Central memory CD8-positive, alpha-beta T cell (primary cell): Measurements from ENCODE around the gene SRD5A3.
"Not testable (repeated sequence)": the region's sequence is repeated elsewhere in the genome, so short reads cannot be mapped to it uniquely, and the experiment has no call there.

Experiments used
- ATAC-seq: fragments of 150-1000 bp; cut with Tn5 transposase; replicated peaks from 2 replicates; pipeline ENCODE4 v1.10.0; 2022; ENCODE audit warnings: mild to moderate bottlenecking, moderate FRiP score, moderate number of reproducible peaks; ENCODE audit not compliant: poor library complexity, severe bottlenecking; ENCODE audit errors: extremely low read depth
- DNase-seq, 2 donors: peaks; one replicate each; pipeline ENCODE4 v3.0.0; 2021; ENCODE audit warnings: low spot score in 2 of 2
- H3K27ac Mint-ChIP-seq: one replicate; pipeline ENCODE4 v1.8.0; 2022; ENCODE audit warnings: low read depth, mild to moderate bottlenecking, moderate library complexity, mixed read lengths
- H3K27me3 Mint-ChIP-seq: one replicate; pipeline ENCODE4 v1.8.0; 2022; ENCODE audit warnings: mixed read lengths
- H3K36me3 Mint-ChIP-seq: one replicate; pipeline ENCODE4 v1.8.0; 2022; ENCODE audit warnings: mild to moderate bottlenecking, moderate library complexity, mixed read lengths; ENCODE audit not compliant: insufficient read depth
- H3K4me1 Mint-ChIP-seq: one replicate; pipeline ENCODE4 v1.8.0; 2022; ENCODE audit warnings: mixed read lengths
- H3K4me3 Mint-ChIP-seq: one replicate; pipeline ENCODE4 v1.8.0; 2022; ENCODE audit warnings: mild to moderate bottlenecking, moderate library complexity, mixed read lengths
- H3K9me3 Mint-ChIP-seq: one replicate; pipeline ENCODE4 v1.8.0; 2022; ENCODE audit warnings: mixed read lengths

The SRD5A3 gene

GRCh38 chr4:55351824-55352223, 5.8 kb downstream of the SRD5A3 start:
- Mint-ChIP-seq H3K27me3 (no peaks in the 10 kb centered on the region), H3K27ac (no peak overlapping the region), H3K36me3 (peaks cover 8% of the 10 kb centered on the region), H3K4me3 (no peak overlapping the region), H3K4me1 (peaks cover 8% of the 10 kb centered on the region), H3K9me3 (no peaks in the 10 kb centered on the region)
- DNase-seq (no peak), ATAC-seq (no peak)

GRCh38 chr4:55352726-55353125, 6.7 kb downstream of the SRD5A3 start:
- Mint-ChIP-seq H3K4me3 (no peak overlapping the region), H3K4me1 (no peaks in the 10 kb centered on the region), H3K27ac (no peak overlapping the region), H3K9me3 (no peaks in the 10 kb centered on the region), H3K27me3 (no peaks in the 10 kb centered on the region), H3K36me3 (peaks cover 2% of the 10 kb centered on the region)
- no peak for ATAC-seq
- no peak for DNase-seq

GRCh38 chr4:55353228-55353747, 7.2 kb downstream of the SRD5A3 start:
- H3K36me3 Mint-ChIP-seq = not testable (repeated sequence)

GRCh38 chr4:55354648-55355047, 8.6 kb downstream of the SRD5A3 start:
- no peaks in the 10 kb centered on the region for H3K27me3 Mint-ChIP-seq

More at GRCh38 chr4:55353228-55353747, 7.2 kb downstream of the SRD5A3 start:
- not testable (repeated sequence) for H3K4me1 Mint-ChIP-seq, H3K27me3 Mint-ChIP-seq, DNase-seq, ATAC-seq, H3K27ac Mint-ChIP-seq, H3K9me3 Mint-ChIP-seq, H3K4me3 Mint-ChIP-seq

GRCh38 chr4:55355555-55355954, 9.5 kb downstream of the SRD5A3 start:
- no peak overlapping the region for H3K27ac Mint-ChIP-seq
- ATAC-seq (no peak), DNase-seq (no peak)
- no peaks in the 10 kb centered on the region for H3K9me3 Mint-ChIP-seq
- no peak overlapping the region for H3K4me3 Mint-ChIP-seq
- peaks cover 2% of the 10 kb centered on the region for H3K36me3 Mint-ChIP-seq
- H3K4me1 Mint-ChIP-seq = no peaks in the 10 kb centered on the region
- no peaks in the 10 kb centered on the region for H3K27me3 Mint-ChIP-seq

More at GRCh38 chr4:55354648-55355047, 8.6 kb downstream of the SRD5A3 start:
- DNase-seq (no peak), ATAC-seq (no peak)
- no peak overlapping the region for H3K27ac Mint-ChIP-seq
- no peak overlapping the region for H3K4me3 Mint-ChIP-seq
- no peaks in the 10 kb centered on the region for H3K9me3 Mint-ChIP-seq
- no peaks in the 10 kb centered on the region for H3K4me1 Mint-ChIP-seq
- peaks cover 2% of the 10 kb centered on the region for H3K36me3 Mint-ChIP-seq

- H3K4me3 Mint-ChIP-seq = no peak overlapping the region
- H3K27ac Mint-ChIP-seq = no peak overlapping the region
- no peaks in the 10 kb centered on the region for H3K27me3 Mint-ChIP-seq
- H3K36me3 Mint-ChIP-seq = peaks cover 2% of the 10 kb centered on the region
- H3K9me3 Mint-ChIP-seq = no peaks in the 10 kb centered on the region
- no peak for DNase-seq
- no peaks in the 10 kb centered on the region for H3K4me1 Mint-ChIP-seq
- no peak for ATAC-seq
These were observed 11.0 kb downstream of the SRD5A3 start for GRCh38 chr4:55356991-55357461.

- no peak overlapping the region for H3K4me3 Mint-ChIP-seq
- H3K27ac Mint-ChIP-seq = no peak overlapping the region
- no peaks in the 10 kb centered on the region for H3K36me3 Mint-ChIP-seq
- DNase-seq (no peak), ATAC-seq (no peak)
- no peaks in the 10 kb centered on the region for H3K4me1 Mint-ChIP-seq
- no peaks in the 10 kb centered on the region for H3K9me3 Mint-ChIP-seq
- no peaks in the 10 kb centered on the region for H3K27me3 Mint-ChIP-seq
These were observed 12.2 kb downstream of the SRD5A3 start for GRCh38 chr4:55358246-55358645.

- DNase-seq (no peak), ATAC-seq (no peak)
- Mint-ChIP-seq H3K9me3 (no peaks in the 10 kb centered on the region), H3K36me3 (no peaks in the 10 kb centered on the region), H3K4me1 (no peaks in the 10 kb centered on the region), H3K27ac (no peak overlapping the region), H3K27me3 (no peaks in the 10 kb centered on the region), H3K4me3 (no peak overlapping the region)
These were observed 12.6 kb downstream of the SRD5A3 start for GRCh38 chr4:55358668-55359067.

GRCh38 chr4:55359397-55359916, 13.4 kb downstream of the SRD5A3 start:
- Mint-ChIP-seq H3K36me3 (no peaks in the 10 kb centered on the region), H3K9me3 (no peaks in the 10 kb centered on the region), H3K4me1 (no peaks in the 10 kb centered on the region), H3K4me3 (no peak overlapping the region), H3K27me3 (no peaks in the 10 kb centered on the region), H3K27ac (no peak overlapping the region)
- no peak for DNase-seq
- ATAC-seq = no peak

GRCh38 chr4:55362938-55363337, 16.9 kb downstream of the SRD5A3 start:
- H3K27me3 Mint-ChIP-seq, H3K4me1 Mint-ChIP-seq, H3K27ac Mint-ChIP-seq, H3K4me3 Mint-ChIP-seq, H3K36me3 Mint-ChIP-seq, ATAC-seq, H3K9me3 Mint-ChIP-seq, DNase-seq: not testable (repeated sequence)

GRCh38 chr4:55363691-55364351, 17.8 kb downstream of the SRD5A3 start:
- Mint-ChIP-seq H3K27ac (no peak overlapping the region), H3K4me3 (no peak overlapping the region), H3K36me3 (no peaks in the 10 kb centered on the region), H3K9me3 (no peaks in the 10 kb centered on the region), H3K27me3 (no peaks in the 10 kb centered on the region), H3K4me1 (no peaks in the 10 kb centered on the region)
- ATAC-seq = no peak
- no peak for DNase-seq

- DNase-seq (no peak), ATAC-seq (no peak)
- Mint-ChIP-seq H3K9me3 (no peaks in the 10 kb centered on the region), H3K27ac (no peak overlapping the region), H3K36me3 (no peaks in the 10 kb centered on the region), H3K4me3 (no peak overlapping the region), H3K27me3 (no peaks in the 10 kb centered on the region), H3K4me1 (no peaks in the 10 kb centered on the region)
These were observed 18.8 kb downstream of the SRD5A3 start for GRCh38 chr4:55364691-55365344.

GRCh38 chr4:55365345-55365728, 19.3 kb downstream of the SRD5A3 start:
- DNase-seq (no peak), ATAC-seq (no peak)
- Mint-ChIP-seq H3K9me3 (no peaks in the 10 kb centered on the region), H3K4me3 (no peak overlapping the region), H3K36me3 (no peaks in the 10 kb centered on the region), H3K27me3 (no peaks in the 10 kb centered on the region), H3K27ac (no peak overlapping the region), H3K4me1 (no peaks in the 10 kb centered on the region)
